Keratinocyte (primary cell): ENCODE data around the gene CCL25. TPM values are rescaled to one million over a fixed set of nuclear protein-coding genes. Genes with fewer than 3 reads are reported as not detected.

ENCODE experiments used
- DNase-seq: peaks from one replicate; pipeline ENCODE4 v3.0.0-alpha.2; 2011; ENCODE audit warnings: low read depth, missing footprints, low spot score
- FAIRE-seq: peaks from 2 replicates; lab custom pipeline; 2011; peaks lifted over from hg19 to GRCh38; lab: Jason Lieb, UNC
- H2AFZ ChIP-seq: 2 replicates; pipeline ENCODE4 v1.6.0; 2012; ENCODE audit warnings: low read length, control low read depth, inconsistent platforms; ENCODE audit not compliant: control insufficient read depth
- H3K27ac ChIP-seq: 2 replicates; pipeline ENCODE4 v1.5.1; 2011; ENCODE audit warnings: low read length; ENCODE audit not compliant: control insufficient read depth, insufficient read depth
- H3K27me3 ChIP-seq: 3 replicates; pipeline ENCODE4 v1.6.0; 2011; ENCODE audit warnings: low read length; ENCODE audit not compliant: control insufficient read depth, insufficient read depth; ENCODE audit errors: extremely low read depth
- H3K36me3 ChIP-seq, 2 experiments: 2 replicates in 1 of 2; 3 replicates in 1 of 2; pipeline ENCODE4 v1.5.1; 2011; ENCODE audit warnings: low read length in 2 of 2, mild to moderate bottlenecking in 1 of 2; ENCODE audit not compliant: control insufficient read depth in 2 of 2, insufficient read depth in 2 of 2; ENCODE audit errors: extremely low read depth in 1 of 2
- H3K4me1 ChIP-seq: 3 replicates; pipeline ENCODE4 v1.5.1; 2011; ENCODE audit warnings: low read length; ENCODE audit not compliant: control insufficient read depth, insufficient read depth; ENCODE audit errors: extremely low read depth
- H3K4me2 ChIP-seq: 3 replicates; pipeline ENCODE4 v1.6.0; 2011; ENCODE audit warnings: low read depth, low read length; ENCODE audit not compliant: control insufficient read depth, insufficient read depth; ENCODE audit errors: extremely low read depth
- H3K4me3 ChIP-seq, 3 experiments: fragments of 200-600 bp in 1 of 3; sonication (generic) in 1 of 3; 2 replicates in 2 of 3; 3 replicates in 1 of 3; pipeline ENCODE4 v1.5.1; 2011 to 2016; ENCODE audit warnings: low read length in 3 of 3, mild to moderate bottlenecking in 3 of 3, control low read depth in 2 of 3, inconsistent platforms in 1 of 3, low read depth in 1 of 3, mixed read lengths in 1 of 3, mixed run types in 1 of 3, moderate library complexity in 1 of 3; ENCODE audit not compliant: control insufficient read depth in 2 of 3, insufficient read depth in 2 of 3; ENCODE audit errors: extremely low read depth in 1 of 3
- H3K79me2 ChIP-seq: 2 replicates; pipeline ENCODE4 v1.6.0; 2012; ENCODE audit warnings: low read length; ENCODE audit not compliant: control insufficient read depth, insufficient read depth
- H3K9ac ChIP-seq: 3 replicates; pipeline ENCODE4 v1.6.0; 2011; ENCODE audit warnings: low read length; ENCODE audit not compliant: control insufficient read depth, insufficient read depth; ENCODE audit errors: extremely low read depth
- H3K9me1 ChIP-seq: 3 replicates; pipeline ENCODE4 v1.6.0; 2011; ENCODE audit warnings: low read length; ENCODE audit not compliant: control insufficient read depth, insufficient read depth; ENCODE audit errors: extremely low read depth
- H3K9me3 ChIP-seq: 2 replicates; pipeline ENCODE4 v1.5.1; 2012; ENCODE audit warnings: low read depth, low read length; ENCODE audit not compliant: control insufficient read depth
- H4K20me1 ChIP-seq: 3 replicates; pipeline ENCODE4 v1.6.0; 2011; ENCODE audit warnings: low read length; ENCODE audit not compliant: control insufficient read depth, insufficient read depth; ENCODE audit errors: extremely low read depth
- CTCF ChIP-seq, 3 experiments: IDR thresholded peaks in 1 of 3; conservative IDR thresholded peaks in 1 of 3; optimal IDR thresholded peaks in 1 of 3; 2 replicates in 2 of 3; 3 replicates in 1 of 3; pipeline versions ENCODE3 to v1.5.1; 2011; ENCODE audit warnings: low read length in 3 of 3, mild to moderate bottlenecking in 3 of 3, moderate library complexity in 2 of 3, control low read depth in 1 of 3, inconsistent platforms in 1 of 3; ENCODE audit not compliant: insufficient read depth in 2 of 3; ENCODE audit errors: extremely low read depth in 1 of 3
- EZH2 ChIP-seq: IDR thresholded peaks from one replicate; pipeline ENCODE4 v1.6.1; 2012; ENCODE audit warnings: inconsistent platforms, mild to moderate bottlenecking, low read length, moderate library complexity
- dilution Hi-C: fragments of 300-500 bp; cut with MboI; formaldehyde crosslinking; loops from one replicate; pipeline ENCODE4 v1.7.0; 2020; ENCODE audit warnings: low sequenced_read_pairs; ENCODE audit not compliant: extremely low pct_ligation_motif_present
- polyA plus RNA-seq, 5 experiments: library from polyadenylated mRNA; depleted of rRNA in 3 of 5; stranded (reverse) in 3 of 5; stranded (forward) in 1 of 5; unstranded in 1 of 5; fragments of >200 nt; gene quantifications; 1 replicate in 1 of 5; 2 replicates in 3 of 5; 3 replicates in 1 of 5; pipeline versions ENCODE4 v1.2.1 to v1.2.3, GENCODE V29; 2011 to 2012; ENCODE audit warnings: missing spikeins in 2 of 5, low read depth in 1 of 5, low replicate concordance in 1 of 5

The CCL25 gene
- polyA plus RNA-seq, 1 donor (not counting 4 experiments of a cell fraction or from before 2014, with no cell fraction given) = not detected

- TF ChIP-seq CTCF (optimal IDR thresholded peaks at IDR 0.05 in 1 of 3, IDR thresholded peaks at IDR 0.05 in 1 of 3, conservative IDR thresholded peaks at IDR 0.05 in 1 of 3; ENCODE audit: extremely low read depth in 1 of 3, insufficient read depth in 2 of 3, low read length in 3 of 3) (no peak), EZH2 (no peak)
- no peak for FAIRE-seq
These were observed 37.4 kb downstream of the CCL25 start for GRCh38 chr19:8089664-8090601.

GRCh38 chr19:8090950-8091349 is 38.4 kb downstream of the CCL25 start:
- no peak for FAIRE-seq
- no peaks in the 10 kb centered on the region for H3K9me1 ChIP-seq
- no peaks in the 10 kb centered on the region for H3K27me3 ChIP-seq
- H3K4me1 ChIP-seq = no peaks in the 10 kb centered on the region
- H2AFZ ChIP-seq = no peak overlapping the region
- DNase-seq = no peak
- H3K27ac ChIP-seq = no peak overlapping the region
- H3K4me3 ChIP-seq = no peak overlapping the region
- no peak overlapping the region for H3K9ac ChIP-seq
- no peak overlapping the region for H3K4me2 ChIP-seq
- dilution Hi-C loops = no loop called here
- H3K9me3 ChIP-seq = peaks cover 9% of the 10 kb centered on the region
- H3K36me3 ChIP-seq = no peaks in the 10 kb centered on the region
- no peaks in the 10 kb centered on the region for H3K79me2 ChIP-seq
- H4K20me1 ChIP-seq = no peaks in the 10 kb centered on the region
- TF ChIP-seq CTCF (optimal IDR thresholded peaks at IDR 0.05 in 1 of 3, IDR thresholded peaks at IDR 0.05 in 1 of 3, conservative IDR thresholded peaks at IDR 0.05 in 1 of 3; ENCODE audit: extremely low read depth in 1 of 3, insufficient read depth in 2 of 3, low read length in 3 of 3) = no peak
- no peak for TF ChIP-seq EZH2

More at GRCh38 chr19:8089664-8090601, 37.4 kb downstream of the CCL25 start:
- Histone ChIP-seq H3K9me3 (peaks cover 4% of the 10 kb centered on the region), H3K79me2 (no peaks in the 10 kb centered on the region), H3K9me1 (no peaks in the 10 kb centered on the region), H3K4me3 (no peak overlapping the region), H3K4me2 (no peak overlapping the region), H3K4me1 (no peaks in the 10 kb centered on the region), H3K27ac (no peak overlapping the region), H2AFZ (no peak overlapping the region), H3K27me3 (no peaks in the 10 kb centered on the region), H3K9ac (no peak overlapping the region), H3K36me3 (no peaks in the 10 kb centered on the region), H4K20me1 (no peaks in the 10 kb centered on the region)
- dilution Hi-C loops = no loop called here
- DNase-seq = no peak
